Spinal cord (tissue), 10 donors: ENCODE measurements around the gene MRPL42. TPM values are rescaled to one million over a fixed set of nuclear protein-coding genes. Genes with fewer than 3 reads are reported as not detected.

ENCODE experiments used
- DNase-seq, 6 donors: peaks; one replicate each; pipeline versions ENCODE4 v3.0.0 to v3.0.0-alpha.2; 2013 to 2015; ENCODE audit warnings: low spot score in 6 of 6, low read depth in 4 of 6
- H3K27ac ChIP-seq: one replicate; pipeline ENCODE4 v1.5.1; 2013; ENCODE audit warnings: low read depth, low read length, control low read depth
- H3K27me3 ChIP-seq: one replicate; pipeline ENCODE4 v1.6.1; 2013; ENCODE audit warnings: low read length; ENCODE audit not compliant: control insufficient read depth, insufficient read depth
- H3K36me3 ChIP-seq: one replicate; pipeline ENCODE4 v1.6.1; 2013; ENCODE audit warnings: low read length; ENCODE audit not compliant: control insufficient read depth, insufficient read depth
- H3K4me1 ChIP-seq: one replicate; pipeline ENCODE4 v1.6.1; 2013; ENCODE audit warnings: low read length; ENCODE audit not compliant: control insufficient read depth, insufficient read depth
- H3K4me3 ChIP-seq: one replicate; pipeline ENCODE4 v1.5.1; 2013; ENCODE audit warnings: low read depth, low read length, control low read depth
- H3K9me3 ChIP-seq: one replicate; pipeline ENCODE4 v1.6.1; 2013; ENCODE audit warnings: low read length; ENCODE audit not compliant: control insufficient read depth, insufficient read depth
- whole genome bisulfite sequencing: methylation state at CpG from one replicate; pipeline ENCODE4 v1.1.5; 2013; ENCODE audit warnings: missing lambda C conversion rate; ENCODE audit not compliant: insufficient coverage; 5-methylcytosine and 5-hydroxymethylcytosine counted together
- polyA plus RNA-seq, 2 donors: library from polyadenylated mRNA; unstranded; fragments of 120-200 nt; gene quantifications; one replicate each; pipeline ENCODE4 v1.2.1, GENCODE V29; 2013; ENCODE audit not compliant: insufficient read length in 2 of 2
- total RNA-seq, 2 donors: library from RNA; depleted of rRNA in 1 of 2; stranded (reverse); fragments of 120-200 nt in 1 of 2; fragments of >200 nt in 1 of 2; gene quantifications; one replicate each; pipeline versions ENCODE4 v1.2.3 to v1.2.4, GENCODE V29; 2013 to 2014
- donor health status: healthy.

Gene MRPL42
- total and polyA plus RNA-seq, 4 donors, result 45.5 to 70.8 (median 58.9) TPM

DNA sequence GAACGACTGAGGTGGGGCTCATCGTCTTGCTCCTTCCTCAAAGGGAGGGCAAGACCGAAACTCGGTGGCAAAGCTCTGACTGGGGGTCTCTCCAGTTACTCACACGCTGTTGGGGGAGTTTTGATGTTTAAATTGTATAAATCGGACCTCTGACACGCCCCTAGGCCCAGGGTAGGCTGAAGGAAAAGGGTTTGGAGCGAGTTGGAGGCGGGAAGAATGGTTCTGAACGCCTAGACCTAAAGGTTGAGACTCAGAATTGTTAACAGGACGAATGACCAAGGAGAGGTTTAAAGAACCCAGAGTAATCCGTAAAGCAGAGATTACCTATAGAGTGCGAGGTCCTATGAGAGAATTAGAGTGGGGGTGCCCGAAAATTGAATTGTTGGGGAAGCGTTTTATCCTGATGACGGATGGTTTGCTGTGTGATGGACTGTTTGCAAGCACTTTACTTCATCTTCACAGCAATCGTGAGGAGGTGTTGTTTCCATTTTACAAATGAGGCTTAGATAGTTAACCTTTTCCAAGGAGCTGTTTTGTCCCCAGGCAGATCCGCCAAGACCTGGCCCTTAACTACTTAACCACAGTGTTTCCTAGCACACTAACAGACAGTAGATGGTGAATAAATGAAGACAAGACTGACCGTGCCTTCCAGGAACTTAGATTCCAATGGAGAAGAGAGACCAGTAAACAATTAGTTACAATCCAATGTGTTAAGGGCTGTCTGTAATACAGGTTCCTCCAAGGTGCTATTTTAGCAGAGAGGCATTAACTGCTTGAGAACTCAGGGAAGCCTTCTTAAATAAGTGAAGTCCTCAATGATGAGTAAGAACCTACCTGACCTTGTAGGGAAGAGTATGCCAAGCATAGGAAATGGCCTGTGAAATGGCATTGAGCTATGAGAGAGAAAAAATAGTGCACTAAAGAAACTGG, 24.6 kb upstream of the MRPL42 start:
- peaks cover 4% of the 10 kb centered on the region for H3K4me1 ChIP-seq
- peak overlapping the region; percentile 95 for H3K27ac ChIP-seq
- no peaks in the 10 kb centered on the region for H3K27me3 ChIP-seq
- WGBS, result 0% methylated on average over 8 of the region's 19 CpGs
- no peak for DNase-seq
- H3K4me3 ChIP-seq, result peak overlapping the region; percentile 71
- H3K36me3 ChIP-seq, result no peaks in the 10 kb centered on the region
- H3K9me3 ChIP-seq, result no peaks in the 10 kb centered on the region

DNA sequence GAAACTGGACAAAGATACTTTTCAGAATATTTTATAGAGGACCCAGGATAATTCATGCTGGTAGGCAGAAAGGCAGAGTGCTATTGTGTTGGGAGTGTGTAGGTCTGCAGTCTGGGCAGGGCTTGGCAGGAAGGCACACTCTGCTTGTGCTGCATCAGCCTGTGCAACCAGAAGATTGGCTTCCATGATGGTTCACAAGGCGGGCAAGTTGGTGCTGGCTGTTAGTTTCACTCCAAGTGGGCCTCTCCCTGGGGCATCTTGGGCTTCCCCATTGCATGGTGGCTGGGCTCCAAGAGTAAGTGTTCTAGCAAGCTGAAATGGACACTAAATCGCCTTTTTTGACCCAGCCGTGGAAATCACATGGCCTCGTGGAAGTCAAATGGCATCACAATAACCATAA, 23.7 kb upstream of the MRPL42 start:
- H3K4me1 ChIP-seq, result peaks cover 4% of the 10 kb centered on the region
- DNase-seq, result no peak
- H3K27ac ChIP-seq, result no peak overlapping the region
- 97% methylated on average over 2 of the region's 4 CpGs for WGBS
- H3K4me3 ChIP-seq, result no peak overlapping the region
- H3K27me3 ChIP-seq, result no peaks in the 10 kb centered on the region
- no peaks in the 10 kb centered on the region for H3K9me3 ChIP-seq
- H3K36me3 ChIP-seq, result no peaks in the 10 kb centered on the region

DNA sequence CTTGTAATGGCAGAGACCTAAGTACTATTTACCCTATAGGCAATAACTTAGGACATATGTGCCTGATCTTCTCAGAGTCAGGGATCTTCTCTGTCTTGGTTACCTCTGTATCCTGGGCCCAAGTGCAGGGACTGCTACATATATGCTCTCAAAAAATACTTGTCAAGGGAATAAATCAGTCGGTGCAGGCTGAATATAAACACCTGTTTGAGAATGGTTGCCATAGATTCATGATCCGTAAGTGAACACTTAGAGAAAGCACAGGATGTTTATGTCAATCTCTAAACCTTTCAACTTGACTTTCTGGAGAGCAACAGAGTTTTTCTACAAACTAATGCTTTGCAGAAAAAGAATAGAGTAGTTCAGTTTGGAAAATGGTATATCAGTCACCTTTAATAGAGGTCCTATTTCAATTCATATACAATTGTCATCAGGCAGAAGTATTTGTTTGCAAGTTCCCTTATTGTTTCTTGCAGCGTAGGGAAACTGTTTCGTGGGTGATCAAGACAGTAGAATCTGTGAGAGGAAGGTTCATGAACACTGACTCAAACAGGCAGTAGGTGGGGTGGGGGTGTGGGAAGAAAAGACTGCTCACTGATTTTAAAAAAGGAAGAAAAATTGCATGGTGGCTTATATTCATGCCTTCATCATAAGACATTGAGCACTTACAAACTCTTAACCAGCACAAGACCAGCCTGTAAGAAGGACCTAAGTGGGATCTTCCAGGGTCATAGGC, 19.6 kb upstream of the MRPL42 start:
- Histone ChIP-seq H3K9me3 (no peaks in the 10 kb centered on the region), H3K27me3 (no peaks in the 10 kb centered on the region), H3K27ac (no peak overlapping the region), H3K36me3 (no peaks in the 10 kb centered on the region), H3K4me3 (no peak overlapping the region), H3K4me1 (no peaks in the 10 kb centered on the region)
- 78% methylated on average over 4 of the region's 4 CpGs for WGBS
- no peak for DNase-seq

DNA sequence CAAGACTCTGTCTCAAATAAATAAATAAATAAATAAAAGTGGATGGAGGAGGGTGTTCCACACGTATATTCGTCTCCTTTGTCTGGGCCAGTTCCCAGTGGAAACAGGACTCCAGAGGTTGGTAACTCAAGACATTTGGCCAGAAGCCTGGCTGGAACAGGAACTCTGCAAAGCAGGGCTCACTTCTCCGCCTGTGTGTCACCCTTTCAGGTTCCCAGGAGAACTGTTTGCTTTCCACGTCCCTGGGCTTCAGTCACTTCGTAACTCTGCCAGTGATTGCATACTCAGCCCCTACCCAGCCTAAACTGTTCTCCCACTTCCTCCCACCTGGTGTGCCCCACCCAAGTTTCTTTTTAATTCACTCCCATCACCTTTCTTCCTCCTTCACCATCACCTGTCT, 18.5 kb upstream of the MRPL42 start:
- H3K27ac ChIP-seq, result no peak overlapping the region
- no peaks in the 10 kb centered on the region for H3K36me3 ChIP-seq
- no peaks in the 10 kb centered on the region for H3K4me1 ChIP-seq
- H3K9me3 ChIP-seq, result no peaks in the 10 kb centered on the region
- WGBS, result 82% methylated on average over 5 of the region's 5 CpGs
- DNase-seq, result no peak
- H3K4me3 ChIP-seq, result no peak overlapping the region
- H3K27me3 ChIP-seq, result no peaks in the 10 kb centered on the region

DNA sequence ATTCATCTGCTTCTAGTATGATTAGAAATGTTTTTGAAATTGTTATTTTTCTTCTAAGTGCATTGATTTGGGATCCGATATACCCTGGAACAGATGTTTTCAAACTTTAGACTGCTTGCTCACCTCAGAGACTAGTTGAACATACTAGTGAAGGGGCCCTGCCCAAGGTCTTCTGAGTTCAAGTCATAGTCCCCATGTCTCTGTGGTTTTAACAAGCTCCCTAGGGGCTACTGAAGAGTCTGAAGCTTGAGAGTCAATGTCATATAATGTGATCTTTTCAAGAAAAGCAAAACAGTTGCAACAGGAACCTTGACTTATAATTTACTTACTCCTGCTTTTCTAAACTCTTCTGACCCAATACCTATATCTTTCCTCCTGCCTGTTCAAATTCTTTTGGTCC, 18.0 kb upstream of the MRPL42 start:
- no peak for DNase-seq
- no peak overlapping the region for H3K4me3 ChIP-seq
- H3K9me3 ChIP-seq, result no peaks in the 10 kb centered on the region
- H3K4me1 ChIP-seq, result no peaks in the 10 kb centered on the region
- no CpG with 5 or more reads among the region's 1 CpG for WGBS
- no peak overlapping the region for H3K27ac ChIP-seq
- no peaks in the 10 kb centered on the region for H3K27me3 ChIP-seq
- H3K36me3 ChIP-seq, result no peaks in the 10 kb centered on the region

DNA sequence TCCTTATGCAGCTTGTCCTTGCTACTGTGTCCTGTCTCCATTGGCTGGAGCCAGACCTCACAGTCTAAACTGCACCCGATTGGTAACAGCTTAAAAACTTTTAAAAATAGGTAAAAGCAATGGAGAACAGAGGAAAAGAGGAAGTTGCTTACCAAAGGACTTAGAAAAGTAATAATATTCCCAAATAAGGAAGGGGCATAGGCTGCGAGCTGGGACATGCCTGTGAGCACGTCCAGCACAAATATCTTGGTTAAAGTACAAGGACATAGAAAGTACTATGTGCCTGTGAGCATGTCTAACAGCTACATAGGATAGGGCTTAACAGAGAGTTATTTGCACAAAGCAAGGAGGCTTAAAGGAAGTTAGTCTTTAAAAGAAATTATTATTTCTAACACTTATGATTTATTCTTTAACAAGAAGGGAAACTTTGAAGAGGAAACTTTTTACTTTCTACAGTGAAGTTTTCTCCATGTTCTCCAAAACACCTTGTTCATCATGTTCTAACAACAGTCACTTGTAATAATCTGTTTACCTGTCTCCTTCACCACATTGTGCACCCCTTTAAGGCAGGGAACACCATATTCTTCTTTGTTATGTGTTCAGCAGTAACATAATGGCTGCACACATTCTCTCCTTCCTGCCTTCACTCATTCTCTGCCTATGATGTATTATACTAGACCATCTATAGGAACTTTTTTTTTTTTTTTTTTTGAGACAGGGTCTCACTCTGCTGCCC, 15.7 kb upstream of the MRPL42 start:
- Histone ChIP-seq H3K36me3 (no peaks in the 10 kb centered on the region), H3K9me3 (no peaks in the 10 kb centered on the region), H3K27ac (no peak overlapping the region), H3K4me1 (no peaks in the 10 kb centered on the region), H3K4me3 (no peak overlapping the region), H3K27me3 (no peaks in the 10 kb centered on the region)
- WGBS, result 80% methylated on average over 3 of the region's 3 CpGs
- no peak for DNase-seq

DNA sequence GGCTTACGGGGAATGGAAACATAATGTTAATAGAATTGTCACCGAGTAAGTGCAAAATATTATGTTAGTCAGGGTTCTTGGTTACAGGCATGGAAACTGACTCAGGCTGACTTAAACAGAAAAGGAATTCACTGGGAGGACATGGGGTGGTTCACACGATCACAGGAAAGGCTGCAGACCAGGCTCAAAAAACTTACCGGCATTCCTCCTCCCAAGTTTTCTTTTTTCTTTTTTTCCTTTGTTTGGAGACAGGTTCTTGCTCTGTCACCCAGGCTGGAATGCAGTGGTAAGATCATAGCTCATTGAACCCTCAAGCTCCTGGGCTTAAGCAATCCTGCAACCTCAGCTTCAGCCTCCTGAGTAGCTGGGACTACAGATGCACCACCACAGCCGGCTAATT, 13.7 kb upstream of the MRPL42 start:
- WGBS, result 100% methylated on average over 2 of the region's 5 CpGs
- DNase-seq, result no peak
- H3K4me1 ChIP-seq, result no peaks in the 10 kb centered on the region
- no peaks in the 10 kb centered on the region for H3K27me3 ChIP-seq
- H3K9me3 ChIP-seq, result no peaks in the 10 kb centered on the region
- no peak overlapping the region for H3K27ac ChIP-seq
- no peak overlapping the region for H3K4me3 ChIP-seq
- H3K36me3 ChIP-seq, result no peaks in the 10 kb centered on the region

DNA sequence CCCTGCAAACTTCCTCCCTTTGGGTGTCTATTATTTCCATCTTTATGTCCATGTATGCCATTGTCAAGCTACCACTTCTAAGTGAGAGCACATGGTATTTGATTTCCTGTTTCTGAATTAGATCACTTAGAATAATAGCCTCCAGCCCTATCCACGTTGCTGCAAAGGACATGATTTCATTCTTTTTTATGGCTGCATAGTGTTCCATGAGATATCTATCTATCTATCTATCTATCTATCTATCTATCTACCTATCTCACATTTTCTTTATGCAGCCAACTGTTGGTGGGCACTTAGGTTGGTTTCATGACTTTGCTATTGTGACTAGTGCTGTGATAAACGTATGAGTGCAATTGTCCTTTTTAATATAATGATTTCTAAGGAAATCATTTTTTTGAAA, 11.2 kb upstream of the MRPL42 start:
- H3K4me1 ChIP-seq, result no peaks in the 10 kb centered on the region
- no peaks in the 10 kb centered on the region for H3K27me3 ChIP-seq
- H3K4me3 ChIP-seq, result no peak overlapping the region
- no peaks in the 10 kb centered on the region for H3K36me3 ChIP-seq
- H3K27ac ChIP-seq, result no peak overlapping the region
- H3K9me3 ChIP-seq, result no peaks in the 10 kb centered on the region
- WGBS, result no CpG with 5 or more reads among the region's 2 CpGs
- no peak for DNase-seq

DNA sequence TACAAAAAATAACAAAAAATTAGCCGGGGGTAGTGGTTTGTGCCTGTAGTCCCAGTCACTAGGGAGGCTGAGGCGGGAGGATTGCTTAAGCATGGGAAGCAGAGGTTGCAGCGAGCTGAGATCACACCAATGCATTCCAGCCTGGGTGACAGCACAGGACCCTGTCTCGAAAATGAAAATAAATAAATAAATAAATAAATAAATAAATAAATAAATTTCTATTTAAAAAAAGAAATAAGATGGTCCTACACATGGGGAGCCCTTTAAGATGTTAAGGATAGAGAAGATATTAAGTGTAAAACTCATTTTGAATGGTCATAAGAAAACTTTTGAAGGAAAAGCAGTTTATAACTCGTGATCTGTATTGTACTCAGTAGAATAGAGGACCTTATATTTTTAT, 8.2 kb upstream of the MRPL42 start:
- WGBS, result no CpG with 5 or more reads among the region's 5 CpGs
- H3K27ac ChIP-seq, result no peak overlapping the region
- H3K27me3 ChIP-seq, result no peaks in the 10 kb centered on the region
- H3K4me3 ChIP-seq, result no peak overlapping the region
- no peaks in the 10 kb centered on the region for H3K9me3 ChIP-seq
- H3K36me3 ChIP-seq, result no peaks in the 10 kb centered on the region
- DNase-seq, result no peak
- H3K4me1 ChIP-seq, result no peaks in the 10 kb centered on the region
